Fibroblast of lung (primary cell): ENCODE data around the gene LBX1. TPM values are rescaled to one million over a fixed set of nuclear protein-coding genes. Genes with fewer than 3 reads are reported as not detected.

ENCODE experiments used
- DNase-seq, 2 donors: peaks; one replicate each; pipeline versions ENCODE4 v3.0.0 to v3.0.0-alpha.2; 2010; ENCODE audit warnings: low read depth in 2 of 2
- H2AFZ ChIP-seq: 2 replicates; pipeline ENCODE4 v1.5.1; 2012; ENCODE audit warnings: low read length, control low read depth, inconsistent platforms
- H3K27ac ChIP-seq: 2 replicates; pipeline ENCODE4 v1.5.1; 2011; ENCODE audit warnings: low read length, control low read depth; ENCODE audit not compliant: insufficient read depth
- H3K27me3 ChIP-seq: 2 replicates; pipeline ENCODE4 v1.5.1; 2011; ENCODE audit warnings: mild to moderate bottlenecking, low read length; ENCODE audit not compliant: control insufficient read depth, insufficient read depth
- H3K36me3 ChIP-seq: 2 replicates; pipeline ENCODE4 v1.5.1; 2011; ENCODE audit warnings: low read length; ENCODE audit not compliant: control insufficient read depth, insufficient read depth
- H3K4me1 ChIP-seq: 2 replicates; pipeline ENCODE4 v1.5.1; 2011; ENCODE audit warnings: low read length; ENCODE audit not compliant: control insufficient read depth, insufficient read depth; ENCODE audit errors: extremely low read depth
- H3K4me2 ChIP-seq: 2 replicates; pipeline ENCODE4 v1.5.1; 2011; ENCODE audit warnings: low read length, control low read depth; ENCODE audit not compliant: insufficient read depth; ENCODE audit errors: extremely low read depth
- H3K4me3 ChIP-seq, 4 experiments: fragments of 200-600 bp in 1 of 4; sonication (generic) in 1 of 4; replicated peaks in 1 of 4; 2 replicates each; pipeline ENCODE4 v1.5.1; 2011 to 2016; ENCODE audit warnings: low read length in 4 of 4, low read depth in 3 of 4, mild to moderate bottlenecking in 3 of 4, control low read depth in 2 of 4, inconsistent platforms in 1 of 4, mixed read lengths in 1 of 4; ENCODE audit not compliant: insufficient read depth in 1 of 4; ENCODE audit errors: control extremely low read depth in 1 of 4
- H3K79me2 ChIP-seq: 2 replicates; pipeline ENCODE4 v1.5.1; 2012; ENCODE audit warnings: mild to moderate bottlenecking, low read length, inconsistent platforms; ENCODE audit not compliant: control insufficient read depth, insufficient read depth
- H3K9ac ChIP-seq: 2 replicates; pipeline ENCODE4 v1.5.1; 2011; ENCODE audit warnings: mild to moderate bottlenecking, low read length, control low read depth; ENCODE audit not compliant: insufficient read depth
- H3K9me3 ChIP-seq: 2 replicates; pipeline ENCODE4 v1.5.1; 2012; ENCODE audit warnings: low read depth, low read length; ENCODE audit not compliant: control insufficient read depth, insufficient read depth
- H4K20me1 ChIP-seq: 2 replicates; pipeline ENCODE4 v1.5.1; 2011; ENCODE audit warnings: low read length; ENCODE audit not compliant: control insufficient read depth, insufficient read depth; ENCODE audit errors: extremely low read depth
- CTCF ChIP-seq, 2 donors: IDR thresholded peaks in 1 of 2; conservative IDR thresholded peaks in 1 of 2; 1 replicate in 1 of 2; 2 replicates in 1 of 2; pipeline ENCODE4 v1.5.1; 2011 to 2012; ENCODE audit warnings: low read length in 2 of 2, control low read depth in 1 of 2, inconsistent platforms in 1 of 2, low read depth in 1 of 2, mild to moderate bottlenecking in 1 of 2
- EZH2 ChIP-seq: IDR thresholded peaks from 2 replicates; pipeline ENCODE4 v1.5.1; 2012; ENCODE audit warnings: low read length, control low read depth, mild to moderate bottlenecking; ENCODE audit errors: missing control alignments
- polyA plus RNA-seq, 2 donors: library from polyadenylated mRNA; depleted of rRNA in 1 of 2; stranded (reverse) in 1 of 2; unstranded in 1 of 2; fragments of >200 nt; gene quantifications; 2 replicates each; pipeline ENCODE4 v1.2.1, GENCODE V29; 2011 to 2012; ENCODE audit warnings: missing spikeins in 1 of 2
- total RNA-seq: library from RNA; depleted of rRNA; stranded (reverse); fragments of >200 nt; gene quantifications from 2 replicates; pipeline ENCODE4 v1.2.1, GENCODE V29; 2014

Gene LBX1
- total and polyA plus RNA-seq, 2 donors (not counting 1 experiment from before 2014, with no cell fraction given) = under 0.01 TPM; not detected in 1

- Histone ChIP-seq H3K9me3 (no peaks in the 10 kb centered on the region), H2AFZ (no peak overlapping the region), H4K20me1 (no peaks in the 10 kb centered on the region), H3K4me1 (peaks cover 3% of the 10 kb centered on the region), H3K4me2 (peak overlapping the region; percentile 51), H3K9ac (no peak overlapping the region), H3K27me3 (peaks cover 73% of the 10 kb centered on the region), H3K79me2 (no peaks in the 10 kb centered on the region), H3K27ac (no peak overlapping the region), H3K36me3 (no peaks in the 10 kb centered on the region), H3K4me3 (peak overlapping the region in 2 of 4 experiments; percentile 10 to 19)
- peak in 1 of 2 donors; percentile 41 for DNase-seq
- TF ChIP-seq CTCF (conservative IDR thresholded peaks at IDR 0.05 in 1 of 2, IDR thresholded peaks at IDR 0.05 in 1 of 2; ENCODE audit: low read depth in 1 of 2, low read length in 2 of 2) (no peak), EZH2 (peak; percentile 88)
Observed at GRCh38 chr10:101236376-101237080, 7.3 kb upstream of the LBX1 start.

GRCh38 chr10:101235766-101236165 is 6.5 kb upstream of the LBX1 start:
- H3K27ac ChIP-seq = no peak overlapping the region
- H3K27me3 ChIP-seq = peaks cover 80% of the 10 kb centered on the region
- no peak overlapping the region for H3K9ac ChIP-seq
- no peak overlapping the region for H3K4me3 ChIP-seq
- no peaks in the 10 kb centered on the region for H3K9me3 ChIP-seq
- no peaks in the 10 kb centered on the region for H3K79me2 ChIP-seq
- H4K20me1 ChIP-seq = no peaks in the 10 kb centered on the region
- no peak overlapping the region for H3K4me2 ChIP-seq
- TF ChIP-seq CTCF (conservative IDR thresholded peaks at IDR 0.05 in 1 of 2, IDR thresholded peaks at IDR 0.05 in 1 of 2; ENCODE audit: low read depth in 1 of 2, low read length in 2 of 2) (no peak), EZH2 (no peak)
- peaks cover 3% of the 10 kb centered on the region for H3K4me1 ChIP-seq
- no peak for DNase-seq
- H3K36me3 ChIP-seq = no peaks in the 10 kb centered on the region
- no peak overlapping the region for H2AFZ ChIP-seq

- no peak overlapping the region for H3K4me3 ChIP-seq
- TF ChIP-seq EZH2 (no peak), CTCF (conservative IDR thresholded peaks at IDR 0.05 in 1 of 2, IDR thresholded peaks at IDR 0.05 in 1 of 2; ENCODE audit: low read depth in 1 of 2, low read length in 2 of 2) (no peak)
- H3K79me2 ChIP-seq = no peaks in the 10 kb centered on the region
- H3K36me3 ChIP-seq = no peaks in the 10 kb centered on the region
- no peaks in the 10 kb centered on the region for H3K9me3 ChIP-seq
- DNase-seq = no peak
- no peak overlapping the region for H3K4me2 ChIP-seq
- no peak overlapping the region for H2AFZ ChIP-seq
- no peaks in the 10 kb centered on the region for H4K20me1 ChIP-seq
- H3K27ac ChIP-seq = no peak overlapping the region
- peaks cover 3% of the 10 kb centered on the region for H3K4me1 ChIP-seq
- H3K9ac ChIP-seq = no peak overlapping the region
- peaks cover 83% of the 10 kb centered on the region for H3K27me3 ChIP-seq
Observed at GRCh38 chr10:101234333-101234732, 5.1 kb upstream of the LBX1 start.
